8988T (cell line): Measurements from ENCODE around the gene HYDIN.
A peak's percentile ranks its signal among the peaks of the same experiment; 100 is the strongest.

Source experiments
- DNase-seq: peaks from one replicate; pipeline ENCODE4 v3.0.0; 2011

Gene HYDIN

DNA sequence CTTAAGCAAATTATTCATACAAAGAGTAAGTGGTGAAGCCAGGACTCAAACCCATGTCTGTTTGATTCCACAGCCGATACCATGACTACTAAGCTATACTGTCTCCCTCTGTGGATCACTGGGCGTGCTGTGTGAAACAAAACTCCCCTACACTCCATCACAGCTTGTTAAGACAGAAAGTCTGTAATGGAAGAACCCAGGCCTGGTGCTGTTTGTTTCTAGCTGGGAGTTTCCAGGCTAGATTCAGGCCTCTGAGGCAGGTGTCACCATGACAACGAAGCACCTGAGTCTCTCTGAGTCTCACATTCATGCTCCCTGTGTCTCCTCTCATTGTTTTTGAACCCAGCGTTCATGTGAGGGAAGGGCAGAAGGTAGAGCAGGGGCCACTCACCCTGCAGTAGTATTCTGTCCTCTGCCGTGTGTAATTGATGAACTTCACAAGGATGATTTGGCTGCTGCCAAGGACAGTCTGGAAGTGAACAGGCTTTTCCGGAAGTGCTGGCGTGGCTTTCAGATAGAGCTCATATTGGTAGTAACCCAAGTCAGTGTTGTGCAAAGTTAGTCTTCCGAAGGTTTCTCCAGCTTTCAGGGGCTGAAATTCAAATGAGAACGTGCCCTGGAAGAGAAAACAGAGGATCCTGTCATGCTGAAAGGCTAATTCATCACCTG, 421.0 kb downstream of the HYDIN start:
- DNase-seq: no peak

DNA sequence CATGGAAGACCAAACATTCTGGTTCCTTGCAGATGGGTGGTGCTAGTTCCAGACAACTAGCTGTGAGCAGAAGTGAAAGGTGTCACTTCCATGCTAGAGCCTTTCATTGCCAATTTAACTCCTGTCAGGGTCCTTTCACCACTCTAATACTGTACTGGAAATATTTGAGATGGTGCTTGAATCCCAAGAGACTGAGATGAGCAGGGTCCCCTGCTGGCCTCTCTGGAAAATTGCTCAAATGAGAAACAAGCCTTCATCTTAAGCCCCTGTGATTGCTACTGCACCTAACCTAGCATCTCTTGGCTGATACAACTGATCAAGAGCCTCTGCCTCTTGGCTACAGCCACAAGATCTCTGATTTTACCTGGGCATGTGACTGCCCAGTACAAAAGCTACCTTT, 422.2 kb downstream of the HYDIN start:
- no peak for DNase-seq

DNA sequence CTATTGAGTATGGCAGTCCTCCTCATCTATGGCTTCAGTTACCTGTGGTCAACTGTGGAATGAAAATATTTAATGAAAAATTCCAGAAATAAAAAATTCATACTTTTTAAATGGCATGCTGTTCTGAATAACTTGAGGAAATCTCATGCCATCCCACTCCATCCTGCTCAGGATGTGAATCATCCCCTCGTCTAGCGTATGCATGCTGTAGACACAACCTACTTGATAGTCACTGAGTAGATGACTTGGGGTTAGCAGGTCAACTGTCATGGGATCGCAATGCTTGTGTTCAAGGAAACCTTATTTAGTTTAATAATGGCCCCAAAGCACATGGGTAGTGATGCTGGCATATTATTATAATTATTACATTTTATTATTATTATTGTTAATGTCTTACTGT, 424.7 kb downstream of the HYDIN start:
- DNase-seq: no peak

DNA sequence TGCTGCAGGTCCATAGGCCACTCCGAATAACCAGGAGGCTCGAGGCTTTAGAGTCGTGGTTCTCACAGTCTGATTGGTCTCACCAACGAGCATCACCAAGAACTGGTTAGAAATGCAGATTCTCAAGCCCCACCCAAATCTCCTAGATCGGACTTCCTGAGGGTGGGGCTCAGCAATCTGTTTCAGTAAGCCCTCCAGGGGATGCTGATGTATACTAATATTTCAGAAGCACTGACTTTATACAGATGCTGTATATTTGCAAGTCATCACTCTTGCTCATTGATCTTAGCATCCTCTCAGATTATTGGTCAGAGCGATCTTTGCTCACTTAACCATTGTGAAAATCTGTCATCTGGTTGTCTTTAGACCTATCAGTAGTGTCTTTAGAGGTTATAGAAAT, 425.1 kb downstream of the HYDIN start:
- no peak for DNase-seq

DNA sequence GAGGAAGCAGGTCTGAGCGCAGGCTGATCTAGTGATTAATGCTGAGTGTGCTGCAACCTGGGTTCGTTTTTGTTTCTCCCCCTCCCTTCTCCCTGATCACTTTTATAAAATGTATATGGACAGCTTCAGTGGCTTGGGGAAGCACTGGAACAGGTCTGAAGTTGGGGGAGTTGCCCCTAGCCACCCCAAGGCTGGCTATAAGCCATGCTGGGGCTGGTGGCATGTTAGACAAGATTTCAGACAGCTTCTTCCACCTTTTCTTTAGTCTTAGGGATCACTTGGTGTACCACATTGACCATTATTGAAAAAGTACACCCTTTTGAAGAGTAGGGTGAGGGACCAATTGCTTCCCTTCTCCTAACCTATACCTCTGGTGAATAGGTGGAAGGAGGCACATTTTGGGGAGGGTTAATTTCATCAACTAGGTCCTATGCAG, 425.8 kb downstream of the HYDIN start:
- DNase-seq: no peak

DNA sequence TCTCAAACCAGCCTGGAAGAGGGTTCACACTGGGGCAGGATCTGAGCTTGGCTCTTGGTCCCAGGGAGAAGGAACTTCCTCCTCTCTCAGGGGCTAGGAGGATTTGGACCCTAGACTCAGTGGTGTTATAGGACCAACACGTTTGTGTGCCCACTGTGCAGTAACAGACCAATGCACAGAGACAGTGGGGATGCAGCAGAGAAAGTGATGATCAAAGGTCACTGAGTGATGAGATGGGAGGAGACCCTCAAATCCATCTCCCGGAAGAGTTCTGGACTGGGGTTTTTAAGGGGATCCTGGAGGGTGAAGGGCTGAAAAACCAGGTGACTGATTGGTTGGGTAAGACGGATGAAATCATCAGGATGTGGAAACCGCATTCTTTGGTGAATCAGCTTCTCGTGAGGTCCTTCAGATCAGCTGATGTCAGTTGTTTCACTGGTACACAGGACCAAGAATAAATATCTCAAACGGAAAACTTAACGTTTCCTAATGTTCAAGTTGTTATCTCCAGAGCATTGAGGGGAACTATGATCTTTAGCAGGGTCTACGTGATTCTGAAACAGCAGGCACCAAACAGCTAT, 426.3 kb downstream of the HYDIN start:
- DNase-seq: no peak

DNA sequence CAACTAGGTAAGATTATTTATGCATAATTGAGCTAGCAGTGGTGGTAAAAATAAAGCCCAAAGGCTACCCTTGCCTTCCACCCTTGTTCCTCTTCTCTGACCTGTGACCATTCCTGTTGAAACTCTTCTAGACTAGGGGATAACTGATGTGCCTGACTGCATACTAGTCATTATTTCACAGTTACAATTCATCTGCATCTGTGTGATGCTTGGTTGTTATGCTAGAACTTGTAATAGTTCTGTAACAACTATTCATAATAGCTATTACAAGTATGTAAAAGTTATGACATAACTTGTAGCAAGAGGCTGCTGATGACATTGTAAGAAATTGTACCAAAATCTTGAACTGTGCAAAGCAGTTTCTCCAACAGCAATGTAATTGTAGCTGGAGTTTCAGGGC, 427.2 kb downstream of the HYDIN start:
- DNase-seq: no peak

DNA sequence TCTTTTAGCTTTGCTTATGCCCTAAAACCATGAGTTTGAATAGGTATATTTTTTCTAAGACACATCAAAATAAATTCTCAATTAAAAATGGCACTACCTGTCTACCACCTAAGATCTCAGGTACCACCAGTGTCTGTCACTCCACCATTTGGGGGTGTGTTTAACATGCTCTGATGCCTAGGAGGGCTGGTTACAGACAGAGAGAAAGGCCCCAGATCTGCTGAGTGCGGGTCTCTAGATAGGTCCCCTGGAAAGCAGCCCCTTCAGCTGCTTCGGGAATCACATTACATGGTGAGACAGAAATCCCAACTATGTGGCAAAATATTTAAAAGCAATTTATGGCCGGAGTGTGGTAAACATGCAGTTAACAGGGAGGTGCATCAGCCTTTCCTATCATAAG, 428.9 kb downstream of the HYDIN start:
- no peak for DNase-seq

DNA sequence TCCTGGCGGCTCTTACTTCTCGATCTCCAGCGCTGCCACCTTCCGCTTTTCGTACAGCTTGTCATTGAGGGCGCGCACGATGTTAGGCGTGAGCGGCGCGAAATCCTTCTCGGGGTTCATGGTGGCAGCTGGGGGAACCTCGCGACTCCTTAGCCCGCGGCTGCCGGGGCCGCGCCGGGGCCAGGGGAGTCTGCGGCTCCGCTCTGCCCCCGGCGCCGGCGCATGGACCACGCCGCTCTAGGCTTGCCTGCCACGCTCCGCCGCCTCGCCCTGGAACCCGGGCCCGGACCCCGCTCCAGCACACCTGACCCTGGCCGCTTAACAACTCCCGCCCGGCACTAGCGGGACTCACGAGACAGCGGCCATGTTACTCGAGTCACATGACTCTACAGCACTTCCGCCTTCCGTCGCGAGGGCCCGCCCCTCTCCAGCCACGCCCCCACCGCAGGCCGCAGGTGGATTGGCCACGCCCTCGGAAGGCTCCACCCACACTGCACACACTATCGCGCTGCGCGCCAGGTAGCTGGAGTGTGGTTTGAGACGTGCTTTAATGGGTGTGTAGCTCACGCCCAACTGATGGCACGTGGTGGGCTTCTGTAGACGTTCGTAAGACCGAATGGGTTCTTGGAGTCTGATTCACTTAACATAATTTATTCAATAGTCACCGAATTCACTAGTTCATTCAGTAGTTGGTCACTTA, 429.6 kb downstream of the HYDIN start, which contains the start of gene VAC14:
TSS of gene VAC14 (minus strand) at position 378 of the 700 bp plus-strand sequence. CDS start at position 120, 258 bp downstream.
- peak; percentile 93 for DNase-seq

DNA sequence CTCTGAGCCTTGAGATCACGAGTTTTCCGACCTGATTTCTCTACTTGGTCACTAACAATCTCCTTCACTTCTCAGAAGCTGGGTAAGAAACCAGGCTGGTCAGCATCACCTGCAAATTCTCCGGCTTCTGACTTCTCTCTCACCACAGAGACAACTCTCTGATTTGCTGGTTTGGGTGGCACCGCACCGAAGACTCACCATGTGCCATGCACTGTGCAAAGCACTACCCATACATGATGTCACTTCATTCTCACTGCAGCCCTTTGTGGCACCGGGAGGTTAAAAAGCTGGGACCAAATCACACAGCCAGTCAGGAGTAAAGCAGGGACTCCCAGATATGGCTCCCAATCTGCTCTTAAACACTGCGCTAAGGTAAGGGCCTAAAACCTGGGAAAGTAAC, 430.2 kb downstream of the HYDIN start:
- DNase-seq: no peak

DNA sequence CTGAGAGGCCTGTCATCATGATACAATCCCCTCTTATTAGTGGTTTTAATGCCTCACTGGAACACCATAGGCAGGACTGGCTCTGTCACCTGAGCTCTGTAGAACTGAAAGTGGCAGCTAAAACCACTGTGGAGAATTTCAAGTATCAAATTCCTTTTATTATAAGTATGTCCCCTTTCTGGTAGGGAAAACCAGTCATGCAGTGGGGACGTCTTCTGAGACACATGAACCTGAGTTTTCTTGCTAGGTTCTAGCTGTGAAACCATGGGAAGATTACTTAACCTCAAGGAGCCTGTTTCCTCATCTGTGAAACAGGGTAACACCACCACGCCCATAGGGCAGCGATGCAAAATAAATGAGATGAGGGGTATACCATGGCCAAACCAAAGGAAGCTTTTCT, 434.2 kb downstream of the HYDIN start:
- no peak for DNase-seq

DNA sequence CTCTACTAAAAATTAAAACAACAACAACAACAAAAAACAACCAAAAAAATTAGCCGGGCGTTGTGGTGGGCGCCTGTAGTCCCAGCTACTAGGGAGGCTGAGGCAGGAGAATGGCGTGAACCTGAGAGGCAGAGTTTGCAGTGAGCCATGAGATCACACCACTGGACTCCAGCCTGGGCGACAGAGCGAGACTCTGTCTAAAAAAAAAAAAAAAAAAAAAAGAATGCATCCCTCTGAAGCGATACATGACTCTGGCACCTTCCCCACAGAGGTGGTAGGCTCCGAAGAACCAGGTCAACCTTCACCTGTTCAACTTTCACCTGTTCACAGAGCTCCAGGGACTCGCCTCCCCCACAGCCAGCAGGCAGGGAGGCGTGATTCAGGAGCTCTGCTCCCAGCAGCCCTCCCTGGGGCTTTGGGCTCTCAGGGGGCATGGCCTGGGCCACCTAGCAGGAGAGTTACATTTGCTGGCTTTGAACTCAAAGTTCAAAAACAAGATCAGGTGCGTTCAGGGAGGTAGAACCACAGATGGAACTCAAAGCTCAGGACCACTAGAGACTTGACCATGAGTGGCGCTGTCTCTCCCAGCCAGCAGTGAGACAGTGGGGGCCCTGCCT, 435.1 kb downstream of the HYDIN start:
- DNase-seq: no peak

DNA sequence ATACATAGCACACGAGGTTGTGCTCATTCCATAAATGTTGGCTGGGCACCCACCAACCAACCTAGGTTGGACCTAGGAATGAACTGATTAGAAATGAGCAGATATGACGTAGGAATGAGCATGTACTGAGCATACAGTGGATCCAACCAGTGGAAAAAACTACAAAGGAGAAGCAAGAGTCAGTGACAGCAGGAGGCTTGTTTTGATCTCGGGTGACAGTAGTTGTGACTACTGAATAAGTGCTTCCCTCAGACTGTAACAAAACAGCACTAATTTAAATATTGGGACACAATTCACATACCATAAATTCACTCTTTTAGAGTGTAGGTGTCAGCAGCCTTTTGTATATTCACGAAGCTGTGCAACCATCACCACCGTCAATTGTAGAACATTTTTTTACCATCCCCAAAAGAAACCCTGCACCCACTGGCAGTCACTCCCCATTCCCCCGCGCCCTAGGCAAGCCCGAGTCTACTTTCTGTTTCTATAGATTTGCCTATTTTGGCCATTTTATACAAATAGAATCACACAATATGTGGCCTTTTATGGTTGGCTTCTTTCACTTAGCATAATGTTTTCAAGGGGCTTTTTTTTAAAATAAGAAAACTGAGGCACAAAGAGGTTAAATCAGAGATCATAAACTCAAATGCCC, 436.5 kb downstream of the HYDIN start:
- DNase-seq: no peak

DNA sequence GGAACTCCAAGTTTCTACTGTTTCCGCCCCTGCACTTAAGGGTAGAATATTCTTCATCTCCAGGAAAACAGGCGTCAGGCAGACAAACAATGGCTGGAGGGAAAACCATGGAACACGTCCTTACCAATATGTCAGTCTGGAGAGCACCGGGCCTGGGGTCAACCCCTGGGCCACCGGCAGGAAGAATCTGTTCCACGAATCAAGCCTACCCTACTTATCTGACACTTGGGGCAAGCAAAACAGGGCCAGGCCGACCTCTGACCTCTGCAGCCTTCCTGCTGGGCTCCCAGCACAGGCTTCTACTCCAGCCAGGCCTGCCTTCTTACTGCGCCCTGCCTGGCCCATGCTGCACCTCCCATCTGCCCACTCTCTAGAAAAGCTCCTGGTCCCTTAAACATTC, 439.7 kb downstream of the HYDIN start:
- no peak for DNase-seq

DNA sequence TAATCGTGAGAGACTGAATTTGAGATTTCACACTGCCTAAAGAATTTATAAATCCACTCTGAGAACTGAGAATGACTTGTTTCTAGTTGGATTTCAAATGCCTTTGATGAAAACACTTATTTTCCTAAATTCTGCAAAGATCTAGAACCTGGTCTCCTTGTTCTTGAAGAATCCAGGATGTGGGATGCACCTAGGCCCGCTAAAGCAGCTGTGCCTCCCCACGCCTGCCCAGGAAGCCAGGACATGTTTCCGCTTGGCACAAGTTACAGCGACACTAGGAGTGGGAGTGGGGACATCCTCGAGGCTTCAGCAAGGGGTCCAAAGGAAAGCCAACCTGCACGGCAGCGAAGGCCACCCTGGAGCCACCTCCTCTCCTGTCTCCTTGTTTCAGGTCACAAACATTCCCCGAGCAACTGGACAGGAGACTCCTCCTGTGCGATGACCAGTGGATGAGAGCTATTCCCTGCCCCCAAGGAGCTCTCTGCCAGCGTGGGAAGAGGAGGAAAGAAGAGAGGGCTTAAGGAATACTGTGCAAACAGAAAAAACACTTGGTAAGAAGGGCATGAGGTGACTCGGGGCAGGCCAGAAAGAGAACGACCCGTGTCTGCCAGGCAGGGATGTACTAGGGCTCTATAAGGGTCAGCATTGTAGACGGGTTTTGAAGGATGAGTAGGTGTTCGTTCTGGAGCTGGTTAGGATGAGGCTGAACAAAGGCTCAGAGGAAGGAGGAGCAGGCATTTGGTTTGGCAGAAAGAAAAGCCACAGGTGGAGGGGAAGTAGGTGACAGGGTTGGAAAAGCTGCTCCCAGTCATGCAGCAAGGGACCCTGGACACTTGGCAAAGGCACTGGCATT, 440.7 kb downstream of the HYDIN start:
- no peak for DNase-seq

DNA sequence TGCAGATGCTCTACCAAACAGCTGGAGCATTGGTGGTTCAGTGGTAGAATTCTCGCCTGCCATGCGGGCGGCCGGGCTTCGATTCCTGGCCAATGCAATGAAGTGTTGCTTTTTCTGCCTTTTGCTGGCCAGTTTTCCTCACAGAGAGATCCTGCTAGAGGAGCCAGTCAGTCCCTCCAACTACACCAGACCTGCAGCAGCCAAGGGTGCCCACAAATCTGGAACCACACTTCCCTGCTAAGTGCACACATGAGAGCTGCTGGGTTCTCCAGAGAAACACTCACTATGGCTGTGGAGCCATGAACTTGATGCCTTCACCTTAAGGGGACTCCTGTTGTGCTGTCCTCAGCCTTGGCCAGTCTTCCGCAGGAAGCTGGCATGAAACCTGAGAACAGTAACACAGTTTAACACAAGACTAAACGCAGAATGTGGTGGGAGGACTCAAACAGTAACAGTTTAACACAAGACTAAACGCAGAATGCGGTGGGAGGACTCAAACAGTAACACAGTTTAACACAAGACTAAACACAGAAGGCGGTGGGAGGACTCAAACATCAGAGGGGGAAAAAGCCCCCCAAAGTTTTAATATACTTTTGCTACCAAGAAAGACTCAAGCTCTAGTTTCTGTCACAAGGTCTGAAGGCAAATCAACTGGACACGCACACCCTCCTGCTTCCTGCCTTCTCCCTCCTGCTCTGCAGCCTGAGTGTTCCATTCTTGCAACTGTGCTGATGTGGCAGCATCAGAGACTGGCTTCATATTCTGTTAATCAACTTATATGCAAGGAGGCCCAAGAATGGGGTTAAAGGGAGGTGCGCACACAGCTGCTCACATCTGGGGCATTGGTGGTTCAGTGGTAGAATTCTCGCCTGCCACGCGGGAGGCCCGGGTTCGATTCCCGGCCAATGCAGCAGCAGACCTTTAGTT, 441.6 kb downstream of the HYDIN start:
- no peak for DNase-seq

DNA sequence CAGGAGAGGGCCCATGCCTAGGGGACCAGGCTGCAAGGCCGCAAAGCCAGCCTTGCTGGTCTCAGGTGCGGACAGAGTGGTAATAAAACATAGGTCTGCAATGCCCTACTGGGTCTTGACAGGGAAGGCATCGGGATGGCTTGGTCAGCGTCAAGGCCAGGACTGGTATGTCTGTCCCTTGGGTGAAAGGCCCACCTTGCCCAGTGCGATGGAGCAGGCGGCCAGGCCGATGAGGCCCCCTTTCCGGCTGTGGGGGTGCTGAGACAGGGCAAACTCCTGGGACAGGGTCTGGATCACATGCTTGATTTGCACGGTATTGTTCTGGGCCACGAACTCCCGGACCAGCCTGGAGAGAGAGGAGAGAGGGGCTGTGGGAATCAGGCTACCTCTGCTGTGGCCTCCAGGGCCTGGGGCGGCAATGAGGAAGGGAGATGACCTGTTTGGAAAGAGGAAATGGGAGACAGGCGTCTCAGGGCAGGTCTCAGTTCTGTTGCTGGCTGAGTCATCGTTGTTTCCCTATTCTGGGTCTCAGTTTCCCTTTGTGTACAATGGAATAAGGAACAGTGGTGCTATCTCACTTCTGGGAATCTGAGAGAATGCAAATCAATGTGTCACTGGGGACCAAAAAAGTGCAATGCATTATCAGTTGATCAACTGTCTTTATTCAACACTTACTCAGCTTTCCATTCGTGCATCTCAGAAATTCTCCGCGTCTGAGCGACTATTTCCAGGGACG, 444.3 kb downstream of the HYDIN start:
- DNase-seq: no peak

DNA sequence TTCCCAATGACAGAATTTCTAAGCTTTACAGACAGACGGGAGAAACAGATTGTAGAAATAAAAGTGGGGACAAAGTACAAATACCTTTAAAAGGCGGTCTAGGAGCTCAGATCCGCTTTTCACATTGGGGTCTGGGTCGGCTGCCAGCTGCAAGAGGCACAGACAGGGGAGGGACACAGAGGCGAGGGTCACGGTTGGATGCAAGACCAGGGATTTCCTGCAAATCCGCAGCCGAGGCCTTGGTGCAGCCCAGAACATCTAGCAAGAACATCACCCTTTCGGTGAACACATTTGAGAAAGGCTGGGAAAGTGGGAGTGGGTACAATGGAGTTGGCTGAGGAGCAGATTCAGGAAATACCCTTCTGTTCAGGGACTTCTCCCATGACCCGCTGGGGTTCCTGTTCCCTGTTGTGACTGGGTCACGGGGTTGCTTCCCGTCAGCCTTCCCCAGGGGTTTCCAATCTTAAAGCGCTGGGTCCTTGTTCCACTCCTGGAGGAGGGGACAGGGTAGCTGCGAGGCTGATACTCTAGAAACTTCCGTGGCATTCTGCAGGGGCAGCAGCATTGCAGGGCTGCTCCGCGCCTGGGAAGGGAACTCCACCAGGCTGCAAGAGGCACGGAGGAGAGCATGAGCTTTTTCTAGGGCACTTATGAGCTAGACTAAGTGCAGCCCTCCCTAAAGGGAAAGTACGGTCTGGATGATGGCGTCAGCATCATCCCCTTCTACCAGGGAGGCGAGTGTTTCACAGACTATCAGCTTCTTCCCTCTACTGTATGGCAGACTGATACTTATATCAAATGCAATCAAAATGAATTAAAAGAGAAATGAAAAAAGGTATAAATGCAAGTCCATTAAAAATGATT, 445.6 kb downstream of the HYDIN start:
- no peak for DNase-seq

DNA sequence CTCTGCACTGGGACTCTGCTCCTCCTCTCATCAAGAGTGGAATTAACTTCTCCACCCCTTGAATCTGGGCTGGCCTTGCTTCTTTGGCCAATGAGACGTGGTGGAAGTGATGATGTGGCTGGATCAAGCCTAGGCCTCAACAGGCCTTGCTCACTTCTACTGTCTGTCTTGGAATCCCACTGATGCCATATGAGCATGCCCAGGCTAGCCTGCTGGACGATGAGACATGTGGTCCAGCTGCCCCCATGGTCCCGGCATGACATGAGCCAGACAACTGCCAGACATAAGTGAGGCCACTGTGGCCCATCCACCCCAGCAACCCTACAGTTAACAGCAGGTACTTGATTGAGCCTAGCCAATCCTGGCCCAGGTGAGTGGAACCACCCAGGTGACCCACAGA, 448.3 kb downstream of the HYDIN start:
- DNase-seq: no peak
